GM21528 (cell line): Measurements from ENCODE around the gene CFI.

Experiments
- ATAC-seq: cut with Tn5 transposase; IDR thresholded peaks from one replicate; pipeline ENCODE4 v1.9.1; 2021; ENCODE audit warnings: mild to moderate bottlenecking, moderate library complexity; ENCODE audit not compliant: unreplicated experiment, low FRiP score

CFI gene

DNA sequence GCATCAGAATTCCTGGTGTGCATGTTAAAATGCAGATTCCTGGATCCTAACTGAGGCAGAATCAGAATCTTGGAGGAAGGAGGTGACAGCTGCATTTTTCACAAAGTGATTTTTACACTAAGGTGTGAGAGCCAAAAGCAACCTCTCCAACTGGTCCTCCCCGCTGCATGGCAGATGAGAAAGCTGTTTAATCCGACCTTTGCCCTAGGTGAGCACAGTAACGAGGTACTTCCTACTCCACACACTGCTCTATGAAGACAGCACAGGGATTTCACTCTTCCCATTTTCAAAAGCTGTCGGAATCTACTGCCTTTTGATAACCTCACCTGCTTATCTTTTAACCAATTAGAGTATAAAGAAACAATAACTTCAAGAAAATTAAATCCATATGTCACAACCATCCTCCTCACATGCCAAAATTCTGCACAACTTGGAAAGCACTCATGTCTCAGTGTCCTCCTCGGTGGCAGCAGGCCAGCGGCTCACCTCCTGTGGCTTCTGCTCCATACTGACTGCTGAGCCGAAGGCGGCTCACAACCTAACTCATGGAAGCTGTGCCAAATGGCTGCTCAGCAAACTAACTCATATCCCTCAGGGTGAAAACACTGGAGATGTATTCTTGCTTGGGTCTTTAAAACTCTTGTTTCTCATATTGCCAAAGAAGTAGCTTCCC lies 102.1 kb downstream of the CFI start:
- ATAC-seq = no peak

DNA sequence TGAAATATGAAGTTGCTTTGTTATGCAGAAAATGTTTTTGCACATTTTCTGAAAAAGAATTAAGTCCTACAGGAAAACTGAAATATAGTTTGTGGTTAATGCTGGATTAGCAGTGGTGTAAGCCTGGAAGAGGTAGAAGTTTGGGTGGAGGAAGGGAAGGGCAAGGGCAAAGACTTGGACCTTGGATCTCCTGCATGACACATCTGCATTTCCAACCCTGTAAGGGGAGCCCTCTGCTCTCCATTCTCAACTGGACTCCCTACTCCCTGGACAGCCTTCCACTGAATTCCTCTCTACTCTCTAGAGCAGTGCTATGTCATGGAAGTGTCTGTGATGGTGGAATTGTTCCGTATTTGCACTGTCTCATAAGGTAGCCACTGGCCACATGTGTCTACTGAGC lies 103.1 kb downstream of the CFI start:
- no peak for ATAC-seq

DNA sequence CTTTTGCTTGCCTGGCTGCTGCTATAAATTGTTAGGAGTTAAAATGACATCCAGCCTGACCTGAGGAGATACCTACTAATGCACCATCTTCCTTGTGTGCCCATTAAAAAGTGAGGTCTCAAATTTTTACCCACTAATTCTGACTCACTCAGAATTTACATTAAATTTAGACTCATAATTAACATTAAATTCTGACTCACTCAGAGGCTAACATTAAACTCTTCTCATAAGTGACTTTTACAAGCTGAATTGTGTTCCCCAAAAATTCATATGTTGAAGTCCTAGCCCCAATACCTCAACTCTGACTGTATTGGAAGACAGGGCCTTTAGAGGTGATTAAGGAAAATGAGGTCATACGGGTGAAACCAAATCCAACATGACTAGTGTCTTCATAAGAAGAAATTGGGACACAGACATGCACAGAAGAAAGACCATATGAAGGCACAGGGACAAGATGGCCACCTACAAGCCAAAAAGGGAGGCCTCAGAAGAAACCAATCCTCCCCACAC lies 110.3 kb downstream of the CFI start:
- ATAC-seq = peak; percentile 18
